NB4 (cell line): ENCODE data around the gene SLC24A4.

Source experiments
- DNase-seq: peaks from one replicate; pipeline ENCODE4 v3.0.0; 2010; ENCODE audit warnings: low read depth
- H3K4me3 ChIP-seq: one replicate; pipeline ENCODE4 v1.5.1; 2011; ENCODE audit warnings: mild to moderate bottlenecking, low read depth, low read length, moderate library complexity
- MAX ChIP-seq: IDR thresholded peaks from 2 replicates; pipeline ENCODE4 v1.6.1; 2011; ENCODE audit warnings: low read depth, low read length
- MYC ChIP-seq: IDR thresholded peaks from 2 replicates; pipeline ENCODE4 v1.6.1; 2011; ENCODE audit warnings: low read depth, low read length
- POLR2A ChIP-seq: IDR thresholded peaks from 2 replicates; pipeline ENCODE4 v1.6.1; 2011; ENCODE audit warnings: mild to moderate bottlenecking; ENCODE audit not compliant: insufficient read length; ENCODE audit errors: extremely low read depth
- TF ChIP-seq, protein P1 (sequence below): IDR thresholded peaks from one replicate; pipeline ENCODE4 v1.5.1; 2012; ENCODE audit warnings: low read depth, low read length

SLC24A4 gene

GRCh38 chr14:92380582-92380981 lies 57.6 kb downstream of the SLC24A4 start:
- TF ChIP-seq POLR2A: no peak
- no peak for TF ChIP-seq MYC
- TF ChIP-seq MAX: no peak
- TF ChIP-seq, protein P1, sequence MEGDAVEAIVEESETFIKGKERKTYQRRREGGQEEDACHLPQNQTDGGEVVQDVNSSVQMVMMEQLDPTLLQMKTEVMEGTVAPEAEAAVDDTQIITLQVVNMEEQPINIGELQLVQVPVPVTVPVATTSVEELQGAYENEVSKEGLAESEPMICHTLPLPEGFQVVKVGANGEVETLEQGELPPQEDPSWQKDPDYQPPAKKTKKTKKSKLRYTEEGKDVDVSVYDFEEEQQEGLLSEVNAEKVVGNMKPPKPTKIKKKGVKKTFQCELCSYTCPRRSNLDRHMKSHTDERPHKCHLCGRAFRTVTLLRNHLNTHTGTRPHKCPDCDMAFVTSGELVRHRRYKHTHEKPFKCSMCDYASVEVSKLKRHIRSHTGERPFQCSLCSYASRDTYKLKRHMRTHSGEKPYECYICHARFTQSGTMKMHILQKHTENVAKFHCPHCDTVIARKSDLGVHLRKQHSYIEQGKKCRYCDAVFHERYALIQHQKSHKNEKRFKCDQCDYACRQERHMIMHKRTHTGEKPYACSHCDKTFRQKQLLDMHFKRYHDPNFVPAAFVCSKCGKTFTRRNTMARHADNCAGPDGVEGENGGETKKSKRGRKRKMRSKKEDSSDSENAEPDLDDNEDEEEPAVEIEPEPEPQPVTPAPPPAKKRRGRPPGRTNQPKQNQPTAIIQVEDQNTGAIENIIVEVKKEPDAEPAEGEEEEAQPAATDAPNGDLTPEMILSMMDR: no peak
- H3K4me3 ChIP-seq: no peak overlapping the region
- no peak for DNase-seq

DNA sequence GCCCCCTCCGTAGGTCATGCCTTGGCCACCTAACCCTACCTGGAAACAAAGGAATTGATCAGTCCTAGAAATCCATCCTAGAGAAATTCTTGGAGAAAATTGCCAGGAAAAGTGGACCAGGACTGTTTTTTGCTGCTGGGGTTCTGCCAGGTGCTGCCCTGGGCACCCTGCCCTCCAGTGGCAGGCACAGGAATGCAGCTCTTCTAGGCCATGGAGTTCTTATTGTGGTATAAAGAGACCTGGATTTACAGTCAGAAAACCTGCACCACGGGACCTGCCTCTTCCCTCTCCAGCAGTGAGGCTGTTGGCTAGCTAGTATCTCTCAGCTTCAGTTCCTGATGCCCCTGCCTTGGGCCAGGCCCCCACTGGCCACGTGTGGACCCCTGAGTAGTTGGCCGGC lies 59.7 kb downstream of the SLC24A4 start:
- H3K4me3 ChIP-seq: no peak overlapping the region
- no peak for TF ChIP-seq MAX
- TF ChIP-seq, protein P1: peak; percentile 42
- TF ChIP-seq MYC: no peak
- no peak for DNase-seq

- DNase-seq: no peak
- TF ChIP-seq, protein P1: no peak
- TF ChIP-seq MAX: no peak
- TF ChIP-seq MYC: no peak
- no peak for TF ChIP-seq POLR2A
- H3K4me3 ChIP-seq: no peak overlapping the region
Measured at GRCh38 chr14:92383805-92384204, 60.8 kb downstream of the SLC24A4 start.

GRCh38 chr14:92384461-92385133 lies 61.6 kb downstream of the SLC24A4 start:
- TF ChIP-seq MYC (no peak), MAX (no peak), POLR2A (no peak)
- TF ChIP-seq, protein P1: no peak
- no peak overlapping the region for H3K4me3 ChIP-seq
- DNase-seq: no peak

DNA sequence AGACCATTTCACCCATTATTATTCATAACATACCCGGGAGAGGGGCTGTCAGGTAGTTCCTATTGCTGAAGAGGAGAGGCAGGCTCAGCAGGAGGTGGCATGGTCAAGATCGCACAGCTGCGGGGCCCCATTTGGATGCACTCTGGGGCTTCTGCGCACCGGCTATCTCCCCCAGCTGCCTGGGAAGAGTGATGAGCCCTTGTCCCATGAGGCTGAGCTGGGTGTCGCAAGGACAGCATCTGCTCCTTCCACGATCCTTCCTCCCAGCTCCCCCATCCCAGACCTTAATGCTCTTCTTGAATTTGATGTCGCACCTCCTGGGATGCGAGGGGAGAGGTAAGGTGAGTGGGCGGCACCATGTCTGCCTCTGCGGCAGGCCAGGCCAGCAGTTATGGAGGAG lies 62.6 kb downstream of the SLC24A4 start:
- peak; percentile 80 for DNase-seq
- H3K4me3 ChIP-seq: no peak overlapping the region
- TF ChIP-seq POLR2A (no peak), MAX (no peak), MYC (no peak)
- TF ChIP-seq, protein P1: no peak

- no peak overlapping the region for H3K4me3 ChIP-seq
- DNase-seq: peak; percentile 33
- TF ChIP-seq, protein P1: no peak
- TF ChIP-seq MAX: no peak
Measured at GRCh38 chr14:92386165-92386564, 63.2 kb downstream of the SLC24A4 start.
